Fibroblast of lung (primary cell): ENCODE data around the gene PGAM2. TPM values are rescaled to one million over a fixed set of nuclear protein-coding genes. Genes with fewer than 3 reads are reported as not detected.

Experiments used
- DNase-seq, 2 donors: peaks; one replicate each; pipeline versions ENCODE4 v3.0.0 to v3.0.0-alpha.2; 2010; ENCODE audit warnings: low read depth in 2 of 2
- H2AFZ ChIP-seq: 2 replicates; pipeline ENCODE4 v1.5.1; 2012; ENCODE audit warnings: low read length, control low read depth, inconsistent platforms
- H3K27ac ChIP-seq: 2 replicates; pipeline ENCODE4 v1.5.1; 2011; ENCODE audit warnings: low read length, control low read depth; ENCODE audit not compliant: insufficient read depth
- H3K27me3 ChIP-seq: 2 replicates; pipeline ENCODE4 v1.5.1; 2011; ENCODE audit warnings: mild to moderate bottlenecking, low read length; ENCODE audit not compliant: control insufficient read depth, insufficient read depth
- H3K36me3 ChIP-seq: 2 replicates; pipeline ENCODE4 v1.5.1; 2011; ENCODE audit warnings: low read length; ENCODE audit not compliant: control insufficient read depth, insufficient read depth
- H3K4me1 ChIP-seq: 2 replicates; pipeline ENCODE4 v1.5.1; 2011; ENCODE audit warnings: low read length; ENCODE audit not compliant: control insufficient read depth, insufficient read depth; ENCODE audit errors: extremely low read depth
- H3K4me2 ChIP-seq: 2 replicates; pipeline ENCODE4 v1.5.1; 2011; ENCODE audit warnings: low read length, control low read depth; ENCODE audit not compliant: insufficient read depth; ENCODE audit errors: extremely low read depth
- H3K4me3 ChIP-seq, 4 experiments: fragments of 200-600 bp in 1 of 4; sonication (generic) in 1 of 4; replicated peaks in 1 of 4; 2 replicates each; pipeline ENCODE4 v1.5.1; 2011 to 2016; ENCODE audit warnings: low read length in 4 of 4, low read depth in 3 of 4, mild to moderate bottlenecking in 3 of 4, control low read depth in 2 of 4, inconsistent platforms in 1 of 4, mixed read lengths in 1 of 4; ENCODE audit not compliant: insufficient read depth in 1 of 4; ENCODE audit errors: control extremely low read depth in 1 of 4
- H3K79me2 ChIP-seq: 2 replicates; pipeline ENCODE4 v1.5.1; 2012; ENCODE audit warnings: mild to moderate bottlenecking, low read length, inconsistent platforms; ENCODE audit not compliant: control insufficient read depth, insufficient read depth
- H3K9ac ChIP-seq: 2 replicates; pipeline ENCODE4 v1.5.1; 2011; ENCODE audit warnings: mild to moderate bottlenecking, low read length, control low read depth; ENCODE audit not compliant: insufficient read depth
- H3K9me3 ChIP-seq: 2 replicates; pipeline ENCODE4 v1.5.1; 2012; ENCODE audit warnings: low read depth, low read length; ENCODE audit not compliant: control insufficient read depth, insufficient read depth
- H4K20me1 ChIP-seq: 2 replicates; pipeline ENCODE4 v1.5.1; 2011; ENCODE audit warnings: low read length; ENCODE audit not compliant: control insufficient read depth, insufficient read depth; ENCODE audit errors: extremely low read depth
- CTCF ChIP-seq, 2 donors: IDR thresholded peaks in 1 of 2; conservative IDR thresholded peaks in 1 of 2; 1 replicate in 1 of 2; 2 replicates in 1 of 2; pipeline ENCODE4 v1.5.1; 2011 to 2012; ENCODE audit warnings: low read length in 2 of 2, control low read depth in 1 of 2, inconsistent platforms in 1 of 2, low read depth in 1 of 2, mild to moderate bottlenecking in 1 of 2
- EZH2 ChIP-seq: IDR thresholded peaks from 2 replicates; pipeline ENCODE4 v1.5.1; 2012; ENCODE audit warnings: low read length, control low read depth, mild to moderate bottlenecking; ENCODE audit errors: missing control alignments
- polyA plus RNA-seq, 2 donors: library from polyadenylated mRNA; depleted of rRNA in 1 of 2; stranded (reverse) in 1 of 2; unstranded in 1 of 2; fragments of >200 nt; gene quantifications; 2 replicates each; pipeline ENCODE4 v1.2.1, GENCODE V29; 2011 to 2012; ENCODE audit warnings: missing spikeins in 1 of 2
- total RNA-seq: library from RNA; depleted of rRNA; stranded (reverse); fragments of >200 nt; gene quantifications from 2 replicates; pipeline ENCODE4 v1.2.1, GENCODE V29; 2014

PGAM2 gene
- total and polyA plus RNA-seq, 2 donors (not counting 1 experiment from before 2014, with no cell fraction given), result 0.33 TPM; not detected in 1

- no peaks in the 10 kb centered on the region for H3K27me3 ChIP-seq
- H4K20me1 ChIP-seq, result no peaks in the 10 kb centered on the region
- no peaks in the 10 kb centered on the region for H3K79me2 ChIP-seq
- H3K4me3 ChIP-seq, result peak within 1 kb of the TSS; percentile 35 to 87 (median 54)
- DNase-seq, result peak in 1 of 2 donors; percentile 46
- peaks cover 5% of the 10 kb centered on the region for H3K36me3 ChIP-seq
- H3K4me1 ChIP-seq, result peaks cover 31% of the 10 kb centered on the region
- H3K27ac ChIP-seq, result peak within 1 kb of the TSS; percentile 63
- peak within 1 kb of the TSS; percentile 81 for H3K4me2 ChIP-seq
- TF ChIP-seq CTCF (conservative IDR thresholded peaks at IDR 0.05 in 1 of 2, IDR thresholded peaks at IDR 0.05 in 1 of 2; ENCODE audit: low read depth in 1 of 2, low read length in 2 of 2) (no peak), EZH2 (no peak)
- H3K9ac ChIP-seq, result peak within 1 kb of the TSS; percentile 68
- H3K9me3 ChIP-seq, result no peaks in the 10 kb centered on the region
- H2AFZ ChIP-seq, result no peak within 1 kb of the TSS
Observed at GRCh38 chr7:44103923-44104859, 38.8 kb upstream of the PGAM2 start, which contains the start of gene AEBP1. Gene AEBP1 (plus strand): TSS chr7:44104345. CDS start chr7:44104666, 321 bp downstream.

GRCh38 chr7:44103566-44103922 lies 38.2 kb upstream of the PGAM2 start:
- no peak overlapping the region for H3K4me3 ChIP-seq

More at GRCh38 chr7:44103566-44103922, 38.2 kb upstream of the PGAM2 start:
- no peak overlapping the region for H3K27ac ChIP-seq
- no peak overlapping the region for H3K9ac ChIP-seq
- DNase-seq, result no peak
- H3K27me3 ChIP-seq, result no peaks in the 10 kb centered on the region
- H3K79me2 ChIP-seq, result no peaks in the 10 kb centered on the region
- no peak overlapping the region for H3K4me2 ChIP-seq
- no peak overlapping the region for H2AFZ ChIP-seq
- TF ChIP-seq CTCF (conservative IDR thresholded peaks at IDR 0.05 in 1 of 2, IDR thresholded peaks at IDR 0.05 in 1 of 2; ENCODE audit: low read depth in 1 of 2, low read length in 2 of 2) (no peak), EZH2 (no peak)
- H3K36me3 ChIP-seq, result peaks cover 2% of the 10 kb centered on the region
- H4K20me1 ChIP-seq, result no peaks in the 10 kb centered on the region
- H3K9me3 ChIP-seq, result no peaks in the 10 kb centered on the region
- H3K4me1 ChIP-seq, result peaks cover 31% of the 10 kb centered on the region
